DOHH2 (cell line): ENCODE measurements around the gene STK16.
A peak's percentile ranks its signal among the peaks of the same experiment; 100 is the strongest.

Experiments
- H3F3A ChIP-seq: fragments of 200-600 bp; sonication (generic), shearing (Covaris generic); 2 replicates; pipeline ENCODE4 v1.6.0; 2016; ENCODE audit warnings: antibody characterized with exemption, mild to moderate bottlenecking; ENCODE audit not compliant: control insufficient read depth, insufficient read depth
- H3K27ac ChIP-seq: fragments of 200-600 bp; sonication (generic); 2 replicates; pipeline ENCODE4 v1.5.1; 2014; ENCODE audit warnings: low read depth, mild to moderate bottlenecking, low read length, moderate library complexity
- H3K27me3 ChIP-seq: fragments of 200-600 bp; sonication (generic); 2 replicates; pipeline ENCODE4 v1.6.1; 2014; ENCODE audit warnings: mild to moderate bottlenecking, low read length, mixed read lengths; ENCODE audit not compliant: control insufficient read depth
- H3K36me3 ChIP-seq: fragments of 200-600 bp; sonication (generic); 2 replicates; pipeline ENCODE4 v1.6.1; 2014; ENCODE audit warnings: mild to moderate bottlenecking, low read length, moderate library complexity, mixed read lengths; ENCODE audit not compliant: control insufficient read depth
- H3K4me1 ChIP-seq: fragments of 200-600 bp; sonication (generic); 2 replicates; pipeline ENCODE4 v1.6.1; 2014; ENCODE audit warnings: mild to moderate bottlenecking, low read length, mixed read lengths; ENCODE audit not compliant: control insufficient read depth
- H3K4me2 ChIP-seq: fragments of 200-600 bp; sonication (generic); 2 replicates; pipeline ENCODE4 v1.6.0; 2014; ENCODE audit warnings: mild to moderate bottlenecking, low read length, moderate library complexity
- H3K4me3 ChIP-seq: fragments of 200-600 bp; sonication (generic); 2 replicates; pipeline ENCODE4 v1.5.1; 2014; ENCODE audit warnings: mild to moderate bottlenecking, low read length, mixed read lengths
- H3K79me2 ChIP-seq: fragments of 200-600 bp; sonication (generic); 2 replicates; pipeline ENCODE4 v1.6.1; 2014; ENCODE audit warnings: mild to moderate bottlenecking, low read length, mixed read lengths; ENCODE audit not compliant: control insufficient read depth
- H3K9me2 ChIP-seq: fragments of 200-600 bp; sonication (generic); replicated peaks from 2 replicates; pipeline ENCODE4 v1.6.1; 2014; ENCODE audit warnings: mild to moderate bottlenecking, low read length, mixed read lengths; ENCODE audit not compliant: control insufficient read depth
- H3K9me3 ChIP-seq: fragments of 200-600 bp; sonication (generic); 2 replicates; pipeline ENCODE4 v1.6.1; 2014; ENCODE audit warnings: antibody characterized with exemption, low read length, mixed read lengths; ENCODE audit not compliant: control insufficient read depth, insufficient read depth
- H4K20me1 ChIP-seq: fragments of 200-600 bp; sonication (generic); 2 replicates; pipeline ENCODE4 v1.6.0; 2014; ENCODE audit warnings: low read depth, mild to moderate bottlenecking, antibody characterized with exemption, low read length, moderate library complexity; ENCODE audit not compliant: control insufficient read depth, insufficient read depth
- CTCF ChIP-seq: fragments of 200-600 bp; sonication (generic); IDR thresholded peaks from one replicate; pipeline ENCODE4 v1.5.1; 2014; ENCODE audit warnings: antibody characterized with exemption, mild to moderate bottlenecking, low read depth, low read length; ENCODE audit not compliant: poor library complexity, severe bottlenecking
- EZH2phosphoT487 ChIP-seq: fragments of 200-600 bp; sonication (generic); IDR thresholded peaks from 2 replicates; pipeline ENCODE4 v1.6.1; 2017; ENCODE audit warnings: borderline replicate concordance, mild to moderate bottlenecking, antibody characterized with exemption, low read length, moderate library complexity, mixed read lengths

The STK16 gene

GRCh38 chr2:219247678-219248642 is 2.7 kb downstream of the STK16 start:
- peak overlapping the region; percentile 74 for H3K4me3 ChIP-seq
- no peaks in the 10 kb centered on the region for H3K27me3 ChIP-seq
- H3K4me2 ChIP-seq, result peak overlapping the region; percentile 97
- TF ChIP-seq EZH2phosphoT487 (no peak), CTCF (no peak)
- H3K27ac ChIP-seq, result peak overlapping the region; percentile 98
- no peaks in the 10 kb centered on the region for H3K9me2 ChIP-seq
- no peaks in the 10 kb centered on the region for H3K9me3 ChIP-seq
- H3K79me2 ChIP-seq, result peaks cover 68% of the 10 kb centered on the region
- H4K20me1 ChIP-seq, result peaks cover 7% of the 10 kb centered on the region; the same call in 1 of the 2 replicates
- peaks cover 64% of the 10 kb centered on the region for H3K36me3 ChIP-seq
- H3K4me1 ChIP-seq, result peaks cover 78% of the 10 kb centered on the region
- H3F3A ChIP-seq, result peaks cover 18% of the 10 kb centered on the region

GRCh38 chr2:219248845-219249202 is 3.5 kb downstream of the STK16 start:
- peak overlapping the region; percentile 98 for H3K27ac ChIP-seq
- peak overlapping the region; percentile 74 for H3K4me3 ChIP-seq

GRCh38 chr2:219249203-219249980 is 4.1 kb downstream of the STK16 start:
- H3K4me3 ChIP-seq, result peak overlapping the region; percentile 74
- no peak for TF ChIP-seq CTCF
- TF ChIP-seq EZH2phosphoT487, result no peak
- peaks cover 75% of the 10 kb centered on the region for H3K79me2 ChIP-seq
- no peaks in the 10 kb centered on the region for H3K9me3 ChIP-seq
- peaks cover 18% of the 10 kb centered on the region for H3F3A ChIP-seq
- H3K4me2 ChIP-seq, result peak overlapping the region; percentile 97
- H3K9me2 ChIP-seq, result no peaks in the 10 kb centered on the region
- peaks cover 81% of the 10 kb centered on the region for H3K4me1 ChIP-seq
- no peaks in the 10 kb centered on the region; the same call in 1 of the 2 replicates for H3K27me3 ChIP-seq
- peak overlapping the region; percentile 98 for H3K27ac ChIP-seq
- peaks cover 7% of the 10 kb centered on the region; the same call in 1 of the 2 replicates for H4K20me1 ChIP-seq
- H3K36me3 ChIP-seq, result peaks cover 64% of the 10 kb centered on the region

More at GRCh38 chr2:219248845-219249202, 3.5 kb downstream of the STK16 start:
- no peaks in the 10 kb centered on the region for H3K9me3 ChIP-seq
- peaks cover 78% of the 10 kb centered on the region for H3K4me1 ChIP-seq
- H4K20me1 ChIP-seq, result peaks cover 7% of the 10 kb centered on the region; the same call in 1 of the 2 replicates
- peaks cover 64% of the 10 kb centered on the region for H3K36me3 ChIP-seq
- H3K27me3 ChIP-seq, result no peaks in the 10 kb centered on the region
- H3K9me2 ChIP-seq, result no peaks in the 10 kb centered on the region
- peaks cover 18% of the 10 kb centered on the region for H3F3A ChIP-seq
- H3K79me2 ChIP-seq, result peaks cover 75% of the 10 kb centered on the region
- TF ChIP-seq CTCF (no peak), EZH2phosphoT487 (no peak)
- H3K4me2 ChIP-seq, result peak overlapping the region; percentile 97
